ENCODE results near the gene TMEM89.

Gene TMEM89

GRCh38 chr3:48655606-48656005 lies 34.0 kb upstream of the TMEM89 start:
- H3K27me3 Mint-ChIP-seq (ENCODE audit: low read depth, poor library complexity) = peaks cover 13% of the 10 kb centered on the region
- peak overlapping the region; percentile 69 for H3K4me3 Mint-ChIP-seq
- H3K27ac Mint-ChIP-seq = no peak overlapping the region
- peaks cover 50% of the 10 kb centered on the region for H3K36me3 Mint-ChIP-seq (ENCODE audit: low read depth)
- no peak for TF ChIP-seq CTCF (IDR thresholded peaks at IDR 0.05)
- no peak for DNase-seq
- peaks cover 41% of the 10 kb centered on the region for H3K4me1 Mint-ChIP-seq
- H3K9me3 Mint-ChIP-seq = peaks cover 4% of the 10 kb centered on the region

GRCh38 chr3:48655063-48655462 lies 33.5 kb upstream of the TMEM89 start:
- H3K4me3 Mint-ChIP-seq = peak overlapping the region; percentile 69
- peaks cover 41% of the 10 kb centered on the region for H3K4me1 Mint-ChIP-seq

GRCh38 chr3:48652923-48653715 lies 31.6 kb upstream of the TMEM89 start:
- TF ChIP-seq CTCF (IDR thresholded peaks at IDR 0.05) = no peak
- H3K4me1 Mint-ChIP-seq = peaks cover 41% of the 10 kb centered on the region
- peaks cover 26% of the 10 kb centered on the region for H3K36me3 Mint-ChIP-seq (ENCODE audit: low read depth)
- H3K27me3 Mint-ChIP-seq (ENCODE audit: low read depth, poor library complexity) = peaks cover 13% of the 10 kb centered on the region
- no peak for DNase-seq
- H3K4me3 Mint-ChIP-seq = no peak overlapping the region
- no peaks in the 10 kb centered on the region for H3K9me3 Mint-ChIP-seq
- H3K27ac Mint-ChIP-seq = no peak overlapping the region

More at GRCh38 chr3:48655063-48655462, 33.5 kb upstream of the TMEM89 start:
- no peak for DNase-seq
- Mint-ChIP-seq H3K27me3 (ENCODE audit: low read depth, poor library complexity) (peaks cover 13% of the 10 kb centered on the region), H3K9me3 (peaks cover 4% of the 10 kb centered on the region), H3K27ac (no peak overlapping the region), H3K36me3 (ENCODE audit: low read depth) (peaks cover 45% of the 10 kb centered on the region)
- no peak for TF ChIP-seq CTCF (IDR thresholded peaks at IDR 0.05)

GRCh38 chr3:48651771-48652170 lies 30.2 kb upstream of the TMEM89 start:
- Mint-ChIP-seq H3K27me3 (ENCODE audit: low read depth, poor library complexity) (peaks cover 13% of the 10 kb centered on the region), H3K9me3 (no peaks in the 10 kb centered on the region), H3K4me1 (peaks cover 41% of the 10 kb centered on the region), H3K36me3 (ENCODE audit: low read depth) (peaks cover 19% of the 10 kb centered on the region), H3K4me3 (no peak overlapping the region), H3K27ac (peak overlapping the region; percentile 88)
- TF ChIP-seq CTCF (IDR thresholded peaks at IDR 0.05) = no peak
- no peak for DNase-seq

- Mint-ChIP-seq H3K36me3 (ENCODE audit: low read depth) (peaks cover 19% of the 10 kb centered on the region), H3K27me3 (ENCODE audit: low read depth, poor library complexity) (peaks cover 13% of the 10 kb centered on the region), H3K9me3 (no peaks in the 10 kb centered on the region), H3K4me3 (no peak overlapping the region), H3K27ac (no peak overlapping the region), H3K4me1 (peaks cover 41% of the 10 kb centered on the region)
- no peak for DNase-seq
- TF ChIP-seq CTCF (IDR thresholded peaks at IDR 0.05) = no peak
Measured at GRCh38 chr3:48650723-48651122, 29.2 kb upstream of the TMEM89 start.
